Sigmoid colon (tissue), 7 donors: ENCODE measurements around the gene GOPC. TPM values are rescaled to one million over a fixed set of nuclear protein-coding genes. Genes with fewer than 3 reads are reported as not detected.

Experiments
- DNase-seq: peaks from one replicate; pipeline ENCODE4 v3.0.0-alpha.2; 2019
- H3K27ac ChIP-seq, 4 donors: fragments of 200-600 bp; sonication (generic); one replicate each; pipeline ENCODE4 v1.5.1; 2016 to 2019; ENCODE audit warnings: mild to moderate bottlenecking in 1 of 4
- H3K27me3 ChIP-seq, 3 donors: fragments of 200-600 bp; sonication (generic); one replicate each; pipeline ENCODE4 v1.5.1; 2019; ENCODE audit warnings: mild to moderate bottlenecking in 1 of 3
- H3K36me3 ChIP-seq, 4 donors: fragments of 200-600 bp; sonication (generic); one replicate each; pipeline ENCODE4 v1.5.1; 2016 to 2019
- H3K4me1 ChIP-seq, 4 donors: fragments of 200-600 bp; sonication (generic); one replicate each; pipeline ENCODE4 v1.5.1; 2017 to 2019
- H3K4me3 ChIP-seq, 4 donors: fragments of 200-600 bp; sonication (generic); one replicate each; pipeline ENCODE4 v1.5.1; 2017 to 2019; ENCODE audit warnings: mild to moderate bottlenecking in 2 of 4, moderate library complexity in 1 of 4
- H3K9me3 ChIP-seq, 4 donors: fragments of 200-600 bp in 3 of 4; sonication (generic) in 3 of 4; one replicate each; pipeline versions ENCODE4 v1.5.1 to v1.6.1; 2013 to 2019
- CTCF ChIP-seq, 4 experiments: fragments of 450-650 bp in 3 of 4; fragments of 200-600 bp in 1 of 4; IDR thresholded peaks; one replicate each; pipeline ENCODE4 v1.5.1; 2016 to 2019; ENCODE audit warnings: antibody characterized with exemption in 4 of 4, mild to moderate bottlenecking in 3 of 4, moderate library complexity in 2 of 4
- EP300 ChIP-seq, 4 donors: sonication (generic); formaldehyde crosslinking; IDR thresholded peaks; one replicate each; pipeline ENCODE4 v1.6.1; 2017; ENCODE audit warnings: antibody characterized with exemption in 4 of 4
- POLR2A ChIP-seq, 2 donors: fragments of 450-650 bp; IDR thresholded peaks; one replicate each; pipeline ENCODE4 v1.6.1; 2016; ENCODE audit warnings: antibody characterized with exemption in 2 of 2, mild to moderate bottlenecking in 2 of 2, moderate library complexity in 2 of 2
- POLR2AphosphoS5 ChIP-seq, 4 donors: sonication (generic); formaldehyde crosslinking; IDR thresholded peaks; one replicate each; pipeline ENCODE4 v1.6.1; 2017; ENCODE audit warnings: antibody characterized with exemption in 4 of 4
- WGBS, 2 donors: extraction: QIAGEN DNeasy Blood & Tissue Kit; methylation state at CpG; one replicate each; pipeline ENCODE4 v1.1.7; 2013; 5-methylcytosine and 5-hydroxymethylcytosine counted together
- intact Hi-C: fragments of 100-400 bp; cut with DNase I; formaldehyde crosslinking; loops from one replicate; pipeline ENCODE4 v1.15.1; 2023
- polyA plus RNA-seq, 3 donors: library from polyadenylated mRNA; stranded (reverse); fragments of 200-250 nt; gene quantifications; one replicate each; pipeline ENCODE4 v1.2.3, GENCODE V29; 2013
- total RNA-seq, 4 donors: library from RNA; depleted of rRNA; stranded (reverse); fragments of >200 nt; gene quantifications; one replicate each; pipeline ENCODE4 v1.1.0, GENCODE V29; 2016
- donor health status: healthy with polysubstance abuse.
- donor health status: Bipolar disorder and iron deficiency.
- donor health status: healthy.

Gene GOPC
- total and polyA plus RNA-seq, 7 donors = 14.8 to 28.1 (median 26.0) TPM

- intact Hi-C loops = no loop called here
- TF ChIP-seq POLR2AphosphoS5 (IDR thresholded peaks at IDR 0.05) (no peak), EP300 (IDR thresholded peaks at IDR 0.05) (no peak), POLR2A (IDR thresholded peaks at IDR 0.05) (no peak), CTCF (IDR thresholded peaks at IDR 0.05) (no peak)
- 80 to 86% methylated on average over 8 of the region's 8 CpGs for WGBS, 2 donors
- H3K4me3 ChIP-seq = no peak overlapping the region
- H3K27ac ChIP-seq = no peak overlapping the region
- no peak for DNase-seq
- H3K27me3 ChIP-seq = no peaks in the 10 kb centered on the region
- H3K4me1 ChIP-seq = no peaks in the 10 kb centered on the region
- no peaks in the 10 kb centered on the region for H3K36me3 ChIP-seq
- H3K9me3 ChIP-seq = no peaks in the 10 kb centered on the region
Measured at GRCh38 chr6:117616391-117617209, 14.3 kb upstream of the GOPC start.

GRCh38 chr6:117615750-117616390, 13.6 kb upstream of the GOPC start:
- no peak overlapping the region for H3K4me3 ChIP-seq
- no peaks in the 10 kb centered on the region for H3K27me3 ChIP-seq
- 86 to 96% methylated on average over 14 of the region's 14 CpGs for WGBS, 2 donors
- no peaks in the 10 kb centered on the region for H3K9me3 ChIP-seq
- TF ChIP-seq CTCF (IDR thresholded peaks at IDR 0.05) (no peak), POLR2AphosphoS5 (IDR thresholded peaks at IDR 0.05) (no peak), EP300 (IDR thresholded peaks at IDR 0.05) (no peak), POLR2A (IDR thresholded peaks at IDR 0.05) (no peak)
- H3K36me3 ChIP-seq = no peaks in the 10 kb centered on the region
- no peak for DNase-seq
- no peak overlapping the region for H3K27ac ChIP-seq
- intact Hi-C loops = no loop called here
- no peaks in the 10 kb centered on the region for H3K4me1 ChIP-seq

DNA sequence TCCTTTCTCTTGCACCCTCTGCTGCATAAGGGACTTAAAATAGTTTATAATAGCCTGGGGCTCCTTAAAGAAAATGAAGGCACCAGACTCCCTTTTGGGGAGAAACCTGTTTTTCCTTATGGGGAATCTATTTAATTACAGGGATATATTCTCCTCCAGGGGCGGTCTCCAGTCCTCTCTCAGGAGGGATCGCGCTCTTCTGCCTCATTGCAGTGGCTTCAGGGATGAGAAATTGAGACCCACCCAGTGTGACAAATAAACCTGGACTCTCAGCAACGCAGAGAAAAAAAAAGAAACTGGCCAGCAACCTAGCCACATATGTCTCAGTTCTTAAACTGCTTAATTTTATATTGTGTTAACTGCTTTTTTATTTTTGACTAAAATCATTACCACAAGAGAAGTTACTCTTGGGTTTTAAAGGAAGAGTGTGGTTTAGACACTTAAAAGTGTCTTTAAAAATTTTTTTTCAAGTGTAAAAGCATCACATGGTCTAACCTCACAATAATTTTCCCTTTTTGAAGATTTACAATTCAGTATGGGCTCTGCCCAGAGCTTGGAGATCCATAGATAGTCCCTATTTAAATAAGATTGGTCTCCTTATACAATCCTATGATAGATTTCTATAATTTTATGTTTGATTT, 11.7 kb upstream of the GOPC start:
- H3K9me3 ChIP-seq = no peaks in the 10 kb centered on the region
- no peaks in the 10 kb centered on the region for H3K27me3 ChIP-seq
- no peaks in the 10 kb centered on the region for H3K36me3 ChIP-seq
- intact Hi-C loops = no loop called here
- no peak for DNase-seq
- no peaks in the 10 kb centered on the region for H3K4me1 ChIP-seq
- H3K4me3 ChIP-seq = no peak overlapping the region
- WGBS, 2 donors = 62 to 87% methylated on average over 4 of the region's 4 CpGs
- TF ChIP-seq EP300 (IDR thresholded peaks at IDR 0.05) (no peak), POLR2A (IDR thresholded peaks at IDR 0.05) (no peak), POLR2AphosphoS5 (IDR thresholded peaks at IDR 0.05) (no peak), CTCF (IDR thresholded peaks at IDR 0.05) (no peak)
- no peak overlapping the region for H3K27ac ChIP-seq

DNA sequence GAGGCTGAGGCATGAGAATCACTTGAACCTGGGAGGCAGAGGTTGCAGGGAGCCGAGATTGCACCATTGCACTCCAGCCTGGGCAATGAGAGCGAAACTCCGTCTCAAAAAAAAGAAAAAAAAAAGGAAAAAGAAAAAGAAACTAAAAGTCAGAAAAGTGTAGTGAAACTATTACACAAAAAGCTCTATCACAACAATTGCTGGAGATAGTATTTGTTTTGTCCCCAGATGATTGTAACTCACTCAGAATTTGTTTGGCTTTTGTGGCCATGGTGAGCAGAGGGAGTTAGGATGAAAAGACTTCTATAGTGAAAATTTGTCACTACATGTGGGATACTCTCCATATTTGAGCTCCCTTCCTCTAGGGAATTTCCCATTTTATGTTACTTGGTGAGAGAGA, 5.2 kb upstream of the GOPC start:
- no peaks in the 10 kb centered on the region for H3K36me3 ChIP-seq
- intact Hi-C loops = loop anchor here (2.0 to 10.0 kb wide), 3 partner anchors 123 to 260 kb away; partner anchors contain the start of gene DCBLD1
- no peak for DNase-seq
- peaks cover 0 to 6% (median 5%) of the 10 kb centered on the region in 4 donors for H3K4me1 ChIP-seq
- H3K27ac ChIP-seq = no peak overlapping the region
- 71 to 84% methylated on average over 3 of the region's 3 CpGs for WGBS, 2 donors
- no peak overlapping the region for H3K4me3 ChIP-seq
- H3K9me3 ChIP-seq = no peaks in the 10 kb centered on the region
- no peak for TF ChIP-seq POLR2A (IDR thresholded peaks at IDR 0.05)
- no peak for TF ChIP-seq POLR2AphosphoS5 (IDR thresholded peaks at IDR 0.05)
- no peak for TF ChIP-seq EP300 (IDR thresholded peaks at IDR 0.05)
- TF ChIP-seq CTCF (IDR thresholded peaks at IDR 0.05) = no peak
- no peaks in the 10 kb centered on the region for H3K27me3 ChIP-seq
